ENCODE results near the gene COL15A1.

The COL15A1 gene

DNA sequence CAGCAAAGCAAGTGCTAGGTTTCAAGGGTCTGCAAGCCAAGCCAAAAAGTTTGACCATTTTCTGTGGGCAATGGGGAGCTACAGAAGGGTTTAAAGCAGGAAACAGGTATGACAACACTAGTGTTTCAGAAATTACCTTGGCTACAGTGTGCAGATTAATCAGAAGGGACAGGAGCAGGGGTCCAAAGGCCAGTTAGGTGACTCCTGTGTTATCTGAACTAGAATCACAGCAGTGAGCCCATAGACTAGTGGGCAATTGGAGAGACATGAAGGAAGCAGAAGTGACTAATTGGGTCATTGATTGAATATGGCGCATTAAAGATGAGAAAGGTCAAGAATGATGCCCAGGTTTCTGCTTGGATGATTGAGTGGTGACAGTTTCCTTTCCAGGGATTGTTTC is 119.8 kb downstream of the COL15A1 start:
- no peak for DNase-seq

DNA sequence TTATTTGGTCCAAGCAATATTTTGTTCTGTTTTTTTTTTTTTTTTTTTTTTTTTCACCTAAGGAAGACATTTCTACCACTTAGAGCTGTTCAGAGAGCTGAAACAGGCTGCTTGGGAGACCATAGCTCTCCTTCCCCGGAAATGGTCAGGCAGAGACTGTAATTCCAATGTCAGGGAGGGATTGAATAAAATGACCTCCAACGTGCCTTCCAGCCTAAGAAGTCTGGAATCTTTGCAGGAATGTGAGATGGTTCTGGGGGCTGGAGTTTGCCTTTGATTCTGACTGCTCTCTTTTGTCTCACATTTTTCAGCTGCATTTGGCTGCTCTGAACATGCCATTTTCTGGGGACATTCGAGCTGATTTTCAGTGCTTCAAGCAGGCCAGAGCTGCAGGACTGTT is 122.9 kb downstream of the COL15A1 start:
- DNase-seq = no peak

DNA sequence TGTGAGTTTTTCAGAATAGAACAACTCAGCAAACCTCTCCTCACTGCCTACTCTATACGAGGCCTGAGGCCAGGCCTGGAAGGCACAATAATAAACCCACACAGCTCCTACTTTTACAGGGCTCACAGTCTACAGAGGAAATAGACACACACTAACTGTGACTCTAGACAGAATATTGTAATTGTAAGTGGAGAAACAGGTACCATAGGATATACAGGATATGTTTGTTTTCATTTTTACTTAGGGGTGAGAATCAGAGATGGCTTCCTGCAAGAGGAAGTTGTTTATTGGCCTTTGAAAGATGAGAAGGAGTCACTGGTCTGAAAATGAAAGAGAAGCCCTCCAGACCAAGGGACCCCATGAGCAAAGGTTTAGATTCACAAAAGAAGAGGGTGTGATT is 125.4 kb downstream of the COL15A1 start:
- DNase-seq = no peak

DNA sequence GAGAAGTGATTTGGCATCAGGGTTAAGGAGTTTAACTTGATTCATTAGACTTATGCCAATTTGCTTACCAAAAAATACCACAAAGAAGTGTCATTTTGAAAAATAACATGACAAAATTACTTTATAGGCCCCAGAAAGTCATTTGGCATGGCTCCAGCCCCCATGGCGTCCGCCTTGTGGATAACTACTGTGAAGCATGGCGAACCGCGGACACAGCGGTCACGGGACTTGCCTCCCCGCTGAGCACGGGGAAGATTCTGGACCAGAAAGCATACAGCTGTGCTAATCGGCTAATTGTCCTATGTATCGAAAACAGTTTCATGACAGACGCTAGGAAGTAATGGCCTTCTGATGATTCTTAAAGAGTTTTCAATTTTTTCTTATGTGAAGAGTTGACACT is 125.8 kb downstream of the COL15A1 start:
- no peak for DNase-seq

DNA sequence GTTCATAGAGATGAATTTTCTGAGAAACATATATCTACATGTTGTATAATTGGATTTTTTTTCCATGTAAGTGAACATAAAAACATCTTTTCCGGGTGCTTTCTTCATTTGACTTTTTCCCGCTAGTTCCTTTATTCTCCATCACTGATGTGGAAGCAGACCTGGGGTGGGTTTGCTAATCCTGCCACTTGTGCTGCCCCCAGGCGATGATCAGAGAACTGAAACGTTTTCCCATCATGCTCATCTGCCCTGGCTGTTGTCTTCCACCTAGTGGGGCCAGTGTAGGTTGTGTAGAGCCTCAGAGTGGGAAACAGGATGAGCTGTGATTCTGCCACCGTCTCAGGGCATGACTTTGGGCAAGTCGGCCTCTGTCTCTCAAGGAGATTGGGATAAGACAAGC is 127.0 kb downstream of the COL15A1 start:
- DNase-seq = no peak

DNA sequence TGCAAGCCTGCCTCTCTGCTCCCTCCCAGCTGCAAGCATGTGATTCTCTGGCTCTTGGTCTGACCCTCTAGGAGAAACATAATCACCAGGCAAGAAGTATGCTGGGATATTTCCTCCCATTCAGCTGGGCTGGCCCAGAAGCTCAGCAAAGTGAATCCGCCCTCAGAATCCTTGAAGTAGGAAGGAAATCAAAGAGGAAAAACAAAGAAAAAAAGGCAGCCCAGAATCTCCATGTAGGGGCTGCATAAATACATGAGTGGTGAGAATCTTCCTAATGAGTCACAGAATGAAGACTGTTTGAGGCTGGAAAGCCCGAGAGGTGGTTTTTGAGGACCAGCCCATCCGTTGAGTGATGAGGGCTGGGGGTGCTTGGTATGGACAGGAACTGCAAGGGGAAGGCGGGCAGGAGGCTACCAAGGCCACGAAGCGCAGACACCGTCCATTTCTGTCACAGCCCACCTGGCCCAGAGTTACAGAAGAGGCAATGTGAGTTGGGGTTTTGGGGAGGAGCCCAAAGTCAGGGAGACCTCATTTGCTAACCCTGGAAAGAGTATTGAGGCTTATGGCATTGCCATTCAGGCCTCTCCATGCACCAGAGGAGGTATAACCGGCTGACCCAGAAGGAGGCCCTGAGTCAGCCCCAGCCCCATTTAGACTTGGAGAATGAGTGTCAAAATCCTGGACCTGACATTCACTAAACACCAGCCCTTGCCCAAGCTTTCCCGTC is 127.8 kb downstream of the COL15A1 start:
- DNase-seq = no peak

DNA sequence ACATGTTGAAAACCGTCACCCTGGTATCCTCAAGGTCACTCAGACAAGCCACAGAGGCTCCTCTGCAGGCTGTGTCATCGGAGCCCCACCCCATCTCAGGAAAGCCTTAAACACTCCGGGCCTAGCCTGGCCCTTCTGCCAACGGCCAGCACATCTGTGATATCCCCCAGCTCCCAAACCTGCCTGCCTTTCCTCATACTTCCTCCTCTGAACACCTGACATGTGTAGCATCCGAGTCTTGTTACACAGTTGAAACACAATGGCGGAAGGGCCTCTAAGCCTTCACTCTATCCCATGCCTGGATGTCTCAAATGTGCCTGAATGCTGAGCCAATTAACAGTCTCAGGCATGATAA is 128.3 kb downstream of the COL15A1 start:
- DNase-seq = no peak

DNA sequence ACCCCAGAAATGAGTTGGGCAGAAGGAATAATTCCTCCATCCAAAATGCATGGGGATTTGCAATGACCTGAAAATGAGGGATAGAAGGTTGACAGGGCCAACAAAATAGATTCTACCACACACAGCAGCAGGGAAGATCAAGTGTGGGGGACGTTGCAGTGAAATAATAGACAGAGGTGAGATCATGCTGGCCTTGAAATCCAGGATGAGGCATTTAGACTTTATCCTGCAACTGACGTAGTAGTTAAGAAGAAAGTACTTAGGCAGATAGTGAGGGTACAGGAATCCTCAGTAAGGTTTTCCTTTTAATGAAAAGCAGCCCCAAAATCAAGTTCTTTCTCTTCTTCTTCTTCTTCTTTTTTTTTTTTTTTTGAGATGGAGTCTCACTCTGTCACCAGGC is 129.6 kb downstream of the COL15A1 start:
- no peak for DNase-seq

DNA sequence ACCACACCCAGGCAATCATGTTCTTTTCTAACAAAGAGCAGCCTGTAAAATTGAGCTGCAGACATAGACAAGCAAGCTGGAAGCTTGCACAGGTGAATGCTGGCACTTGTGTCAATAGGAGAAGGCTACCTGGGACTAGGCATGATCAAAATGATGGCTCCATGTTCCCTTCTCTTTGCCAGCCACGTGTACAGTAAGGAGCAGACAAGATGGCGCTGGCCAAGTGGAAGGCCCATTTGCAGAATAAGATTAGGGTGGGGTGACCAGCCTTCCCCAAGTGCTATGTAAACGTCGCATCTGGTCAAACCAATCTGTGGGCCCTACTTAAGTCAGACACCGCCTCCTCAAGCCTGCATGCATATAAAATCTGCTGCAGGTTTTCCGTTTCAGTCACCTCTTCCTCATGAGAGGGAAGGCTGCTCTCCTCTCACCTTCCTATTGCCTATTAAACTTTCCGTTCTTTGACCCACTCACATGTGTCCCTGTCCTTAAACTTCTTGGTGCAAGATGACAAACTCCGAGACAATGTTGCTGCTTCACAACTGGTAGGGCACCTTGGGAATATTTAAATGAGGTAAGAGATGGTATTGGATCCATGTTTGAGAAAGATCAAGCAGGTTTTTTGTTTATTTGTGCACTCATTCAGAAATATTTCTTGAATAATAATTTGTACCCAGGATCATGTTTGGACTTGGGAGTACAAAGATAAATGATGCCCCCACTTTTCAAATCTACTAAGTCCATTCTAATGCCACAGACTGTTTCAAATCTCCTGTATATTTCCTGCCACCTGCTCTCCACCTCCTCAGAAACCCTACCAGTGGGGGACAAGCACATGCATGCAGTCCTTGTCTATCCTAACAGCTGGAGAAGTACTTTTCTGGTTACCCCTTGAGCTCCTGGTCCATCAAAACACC is 130.5 kb downstream of the COL15A1 start:
- DNase-seq = no peak

DNA sequence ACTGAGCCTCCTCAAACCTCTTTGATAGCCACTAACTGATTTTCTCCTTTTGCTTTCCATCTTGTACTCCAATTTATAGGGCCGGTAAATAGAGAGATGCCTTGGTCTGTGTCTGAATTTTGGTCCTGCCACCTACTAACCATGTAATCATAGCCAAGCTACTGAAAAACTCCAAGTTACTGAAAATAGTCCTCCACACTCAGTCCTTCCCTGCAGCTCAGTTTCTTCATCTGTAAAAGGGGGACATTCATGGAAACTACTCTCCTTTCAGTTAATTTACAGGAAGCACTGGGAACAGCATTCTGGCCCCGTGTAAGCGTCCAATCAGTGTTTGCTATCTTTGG is 131.2 kb downstream of the COL15A1 start:
- DNase-seq = no peak

DNA sequence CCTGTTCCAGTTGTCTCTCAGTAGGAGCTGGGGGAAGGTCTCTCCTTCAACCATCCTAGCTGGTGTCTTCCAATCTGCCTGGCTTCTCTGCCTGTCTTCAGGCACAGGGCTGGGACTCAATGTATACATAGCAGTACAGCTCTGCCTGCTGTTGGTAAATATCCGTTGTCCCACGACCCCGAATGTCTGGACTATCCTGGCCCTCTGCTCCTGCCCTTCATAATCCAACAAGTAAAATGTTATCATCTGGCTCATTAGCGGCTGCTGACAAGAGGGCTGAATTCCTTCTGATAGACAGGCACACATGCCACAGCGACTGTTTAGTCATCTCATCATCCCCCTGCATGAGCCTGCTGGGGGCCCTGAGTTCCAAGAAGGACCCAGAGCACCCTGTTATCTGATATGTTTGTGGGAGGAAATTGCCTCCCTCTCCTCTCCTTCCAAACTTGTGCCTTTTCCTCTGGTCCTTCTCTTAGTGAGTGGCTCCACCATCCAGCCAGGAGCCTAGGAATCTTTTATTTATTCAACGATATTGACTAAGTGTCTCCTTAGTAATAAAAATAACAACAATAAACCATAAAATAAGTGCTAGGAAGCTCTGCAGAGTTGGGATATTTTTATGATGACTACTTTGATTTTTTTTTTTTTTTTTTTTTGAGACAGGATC is 131.7 kb downstream of the COL15A1 start:
- no peak for DNase-seq

DNA sequence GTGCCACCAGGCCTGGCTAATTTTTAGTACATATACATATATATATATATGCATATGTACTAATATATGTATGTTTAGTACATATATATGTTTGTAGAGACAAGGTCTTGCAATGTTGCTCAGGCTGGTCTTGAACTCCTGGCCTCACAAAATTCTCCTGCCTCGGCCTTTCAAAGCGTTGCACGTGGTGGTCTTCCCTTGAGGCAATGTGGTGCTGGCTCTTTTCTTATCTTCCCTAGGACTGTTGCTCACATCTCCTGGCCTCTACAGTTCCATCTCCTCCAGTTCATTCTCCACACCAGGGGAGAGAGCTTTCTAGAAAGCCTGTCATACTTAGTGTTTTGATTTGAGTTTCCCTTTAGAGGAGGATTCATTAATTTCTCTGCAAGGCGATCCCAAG is 132.3 kb downstream of the COL15A1 start:
- DNase-seq = no peak

DNA sequence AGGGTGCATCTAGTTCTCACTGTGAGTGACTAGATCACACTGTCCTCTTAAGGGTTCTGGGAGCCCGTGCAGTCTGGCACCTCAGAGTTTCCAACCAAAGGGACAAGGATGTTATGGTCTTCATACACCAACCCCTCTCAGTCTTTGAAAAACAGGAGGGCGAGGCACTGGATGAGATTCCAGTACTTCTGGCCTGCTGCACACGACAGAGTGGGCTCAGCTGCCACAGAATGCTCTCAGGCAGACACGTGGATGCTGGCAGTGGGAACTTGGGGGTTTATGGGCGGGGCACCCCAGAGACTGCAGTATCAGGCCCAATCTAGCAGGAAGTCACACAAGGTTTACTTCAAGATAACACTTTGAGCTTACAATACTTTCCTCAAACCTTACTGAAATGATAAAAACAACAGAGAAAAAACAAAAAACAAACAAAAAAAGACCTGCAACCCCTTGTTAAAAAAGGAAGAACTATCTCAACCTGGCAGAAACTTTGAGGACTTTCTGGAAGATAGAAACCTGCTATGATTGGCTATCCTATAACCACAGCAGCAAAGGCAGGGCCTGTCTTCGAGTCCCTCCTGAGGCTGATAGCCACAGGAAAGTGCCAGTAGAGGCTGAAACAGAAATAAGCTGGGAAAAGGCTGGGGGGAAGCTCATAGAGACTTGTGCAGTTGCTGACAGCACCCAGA is 132.9 kb downstream of the COL15A1 start:
- DNase-seq = no peak

DNA sequence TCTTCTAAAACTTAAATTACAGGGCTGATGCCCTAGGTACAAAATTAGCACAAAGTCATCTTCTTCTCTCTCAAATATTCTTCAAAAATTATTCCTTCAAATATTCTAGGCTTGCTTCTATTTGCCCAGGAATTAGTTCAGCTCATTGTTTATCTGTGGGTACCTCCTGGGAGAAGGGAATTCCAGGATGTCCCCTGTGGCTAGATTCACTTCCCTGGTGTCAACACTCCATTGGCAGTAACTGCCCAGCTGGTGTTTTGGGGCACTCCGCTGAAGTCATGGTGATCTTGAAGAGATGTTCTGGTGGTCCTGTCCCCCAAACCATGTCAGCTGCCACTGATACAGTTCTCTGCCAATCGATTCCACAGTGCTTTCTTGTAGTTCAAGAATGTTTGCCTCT is 135.0 kb downstream of the COL15A1 start:
- DNase-seq = no peak

DNA sequence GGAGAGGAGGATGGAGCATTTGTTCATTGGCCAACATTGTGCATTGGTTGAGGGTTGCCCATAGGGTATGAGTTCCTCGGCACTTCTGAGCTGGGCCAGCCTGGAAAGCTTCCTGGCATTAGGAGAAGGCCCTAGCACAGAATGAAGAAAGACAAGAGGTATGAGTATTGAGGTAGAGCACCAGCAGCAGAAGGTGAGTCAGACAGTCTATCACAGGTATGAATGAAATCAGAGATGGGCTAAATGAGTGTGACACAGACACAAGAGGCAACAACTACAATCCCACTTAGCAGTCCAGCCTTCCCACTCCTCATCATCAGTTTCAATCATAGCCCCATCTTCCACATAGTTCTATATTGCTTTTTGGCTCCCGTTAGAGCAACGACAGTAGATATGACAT is 135.8 kb downstream of the COL15A1 start:
- DNase-seq = no peak

DNA sequence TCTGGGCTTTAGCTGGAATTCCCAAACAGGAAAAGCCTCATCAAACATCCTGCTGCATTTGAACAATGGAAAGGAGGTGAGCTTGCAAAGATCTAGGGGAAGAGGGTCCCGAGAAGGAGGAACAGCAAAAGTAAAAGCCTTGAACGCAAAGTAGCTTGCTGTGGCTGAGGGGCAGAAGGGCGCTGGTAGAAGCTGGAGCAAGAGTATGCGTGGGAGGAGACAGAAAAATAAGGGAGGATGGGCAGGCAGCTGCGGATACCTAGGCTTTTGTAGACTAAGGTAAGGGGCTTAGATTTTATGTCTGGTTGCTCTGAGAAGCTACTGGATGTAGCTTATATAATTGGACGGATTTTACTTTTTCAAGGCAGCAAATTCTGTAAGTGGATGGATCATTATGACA is 139.3 kb downstream of the COL15A1 start:
- no peak for DNase-seq

DNA sequence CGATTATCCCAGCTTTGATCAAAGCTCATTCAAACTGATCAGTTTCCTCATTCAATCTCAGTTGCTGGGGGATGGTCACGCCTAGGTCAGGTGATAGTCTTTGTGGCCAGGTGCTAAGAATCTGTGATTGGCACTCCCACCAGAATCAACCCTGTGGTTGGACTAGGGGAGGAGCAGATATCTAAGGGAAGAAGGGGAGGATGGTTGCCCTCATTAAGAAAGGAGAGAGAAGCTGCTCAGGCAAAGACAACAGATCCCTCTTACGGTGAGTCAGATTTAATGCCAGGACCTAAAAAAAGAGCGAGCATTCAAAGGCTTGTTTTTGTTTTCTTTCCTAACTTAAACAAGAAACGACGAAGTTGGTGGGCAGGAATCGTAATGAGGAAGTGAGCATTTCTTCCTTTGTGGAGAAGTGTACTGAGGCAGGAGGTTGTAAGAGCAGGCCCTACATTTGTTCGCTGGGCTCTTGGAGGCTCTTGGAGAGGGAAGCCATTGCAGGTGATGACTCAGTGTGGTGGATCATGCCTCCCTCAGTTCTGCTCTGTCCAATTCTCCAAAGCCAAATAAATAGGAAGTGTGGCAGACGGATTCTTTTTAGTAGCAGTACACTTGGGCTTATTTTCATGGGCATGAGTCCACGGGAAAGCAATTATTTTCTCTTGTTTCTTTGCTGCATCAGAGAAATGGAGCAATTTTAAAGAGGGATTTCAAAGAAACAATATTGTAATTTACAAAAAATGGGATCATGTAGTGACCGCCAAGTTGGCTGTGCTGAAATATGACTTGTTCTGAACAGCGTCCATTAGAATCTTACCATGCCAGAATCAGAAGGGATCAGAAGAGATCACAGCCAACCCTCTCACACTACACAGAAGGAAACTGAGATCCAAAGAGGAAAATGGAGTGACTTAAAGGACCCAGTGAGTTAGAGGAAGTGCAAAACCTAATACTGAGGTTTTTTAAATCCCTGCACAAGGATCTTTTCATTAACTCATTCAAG is 142.5 kb downstream of the COL15A1 start:
- no peak for DNase-seq

DNA sequence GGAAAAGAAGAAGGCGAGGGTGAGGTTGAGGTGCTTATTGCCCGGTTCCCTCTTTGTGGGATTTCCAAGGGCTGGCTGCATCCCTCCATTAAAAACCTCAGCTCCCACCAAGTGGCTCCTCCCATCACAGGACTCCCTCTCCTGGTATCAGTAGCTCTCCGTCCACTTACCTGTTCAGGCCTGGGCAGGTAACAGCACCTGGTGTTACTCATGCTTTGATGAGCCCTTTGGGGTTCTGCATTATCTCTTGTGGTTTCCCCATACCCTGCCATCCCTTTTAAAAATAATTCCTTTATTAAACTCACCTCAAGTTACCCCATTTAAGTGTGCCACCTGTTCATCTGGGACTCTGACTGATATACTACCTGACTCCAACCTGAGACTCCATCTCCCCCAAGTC is 143.8 kb downstream of the COL15A1 start:
- DNase-seq = no peak

DNA sequence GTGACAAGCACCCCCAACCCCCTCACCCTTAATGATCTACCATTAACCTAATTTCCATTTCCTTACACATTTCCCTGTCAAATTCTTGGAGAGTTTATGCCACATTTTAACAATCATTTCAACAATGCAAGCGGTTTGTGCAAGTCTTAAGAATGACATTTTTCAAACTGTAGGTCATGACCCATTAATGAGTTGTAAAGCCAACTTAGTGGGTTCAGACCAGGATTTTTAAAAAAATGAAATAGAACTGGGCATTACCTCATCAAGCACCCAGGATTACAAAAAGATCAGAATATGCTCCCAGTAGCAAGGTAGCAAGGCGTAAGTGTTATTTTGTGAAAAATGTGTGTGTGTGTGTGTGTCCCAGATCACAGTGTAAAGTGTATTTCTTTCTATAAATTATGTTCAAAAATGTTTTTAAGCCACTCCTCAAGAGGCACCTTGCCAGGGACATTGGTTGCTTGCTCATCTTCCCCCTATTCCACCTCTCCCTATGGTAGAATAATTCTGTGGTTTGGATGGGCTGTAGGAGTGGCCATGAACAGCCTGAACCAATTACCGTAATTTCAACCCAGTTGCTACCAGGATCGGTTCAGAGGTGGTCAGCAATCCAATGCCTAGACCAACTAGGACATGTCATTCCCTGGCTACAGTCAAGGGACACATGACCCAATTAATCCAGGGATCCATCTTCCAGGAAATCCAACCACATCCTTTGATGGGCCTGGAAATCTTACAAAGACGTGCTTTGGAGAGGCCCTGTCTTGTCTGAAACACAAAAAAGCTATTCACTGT is 146.8 kb downstream of the COL15A1 start:
- DNase-seq = no peak

DNA sequence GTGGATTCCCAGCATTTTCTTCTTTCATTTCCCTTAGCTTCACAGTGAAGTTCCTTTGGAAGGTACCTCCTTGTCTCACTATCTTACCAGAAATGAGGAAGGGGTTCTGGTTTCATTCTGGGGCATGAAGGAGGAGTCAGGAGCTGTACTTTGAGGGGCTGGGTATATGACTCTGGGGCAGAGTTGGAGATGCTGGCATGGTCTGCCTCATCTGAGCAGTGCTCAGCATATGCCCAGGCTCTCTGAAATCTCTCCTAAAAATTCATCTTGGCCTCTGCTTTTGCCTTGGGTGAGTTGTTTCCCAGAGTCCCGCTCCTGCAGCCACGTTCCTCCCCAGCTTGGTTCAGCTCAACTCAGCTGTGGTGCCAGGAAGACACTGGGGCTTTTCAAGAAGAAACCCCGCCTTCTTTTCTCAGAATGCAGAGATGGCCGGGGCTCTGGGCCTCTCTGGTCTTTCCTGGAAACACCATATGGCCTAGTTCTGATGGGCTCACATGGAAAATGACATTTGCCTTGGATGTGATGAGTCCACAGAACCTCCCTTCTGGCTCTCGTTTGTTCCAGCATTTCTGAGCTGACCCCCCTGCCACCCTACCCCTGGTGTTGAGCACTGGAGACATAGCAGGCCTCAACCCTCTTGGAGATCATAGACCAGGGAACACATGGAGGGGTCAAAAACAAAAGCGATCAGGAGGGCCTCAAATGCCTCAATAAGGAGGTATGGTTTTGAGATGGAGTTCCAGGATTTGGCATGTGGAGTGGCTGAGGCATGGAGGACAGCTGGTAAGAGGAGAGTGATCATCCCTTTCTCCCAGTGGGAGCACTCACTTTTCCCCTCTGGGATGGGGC is 149.2 kb downstream of the COL15A1 start:
- no peak for DNase-seq

DNA sequence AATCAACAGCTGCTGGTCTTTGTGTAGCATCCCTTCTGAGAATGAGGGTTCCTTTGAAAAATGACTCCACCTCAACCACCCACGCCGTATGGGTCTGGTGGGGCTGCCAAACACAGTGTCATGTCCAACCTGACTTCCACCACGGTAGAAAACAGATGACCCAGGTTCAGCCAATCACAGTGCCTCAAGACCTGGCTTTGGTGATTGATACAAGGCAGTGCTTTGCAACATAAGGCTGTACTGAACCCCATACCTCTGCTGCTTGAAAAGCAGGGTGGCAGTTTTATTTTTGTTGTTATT is 149.7 kb downstream of the COL15A1 start:
- no peak for DNase-seq

Measured in SHP77 treated with DMSO at 0.1 percent for 48 hours (cell line).